Measurements from ENCODE around the gene KIF4A.

- TF ChIP-seq, protein P1, sequence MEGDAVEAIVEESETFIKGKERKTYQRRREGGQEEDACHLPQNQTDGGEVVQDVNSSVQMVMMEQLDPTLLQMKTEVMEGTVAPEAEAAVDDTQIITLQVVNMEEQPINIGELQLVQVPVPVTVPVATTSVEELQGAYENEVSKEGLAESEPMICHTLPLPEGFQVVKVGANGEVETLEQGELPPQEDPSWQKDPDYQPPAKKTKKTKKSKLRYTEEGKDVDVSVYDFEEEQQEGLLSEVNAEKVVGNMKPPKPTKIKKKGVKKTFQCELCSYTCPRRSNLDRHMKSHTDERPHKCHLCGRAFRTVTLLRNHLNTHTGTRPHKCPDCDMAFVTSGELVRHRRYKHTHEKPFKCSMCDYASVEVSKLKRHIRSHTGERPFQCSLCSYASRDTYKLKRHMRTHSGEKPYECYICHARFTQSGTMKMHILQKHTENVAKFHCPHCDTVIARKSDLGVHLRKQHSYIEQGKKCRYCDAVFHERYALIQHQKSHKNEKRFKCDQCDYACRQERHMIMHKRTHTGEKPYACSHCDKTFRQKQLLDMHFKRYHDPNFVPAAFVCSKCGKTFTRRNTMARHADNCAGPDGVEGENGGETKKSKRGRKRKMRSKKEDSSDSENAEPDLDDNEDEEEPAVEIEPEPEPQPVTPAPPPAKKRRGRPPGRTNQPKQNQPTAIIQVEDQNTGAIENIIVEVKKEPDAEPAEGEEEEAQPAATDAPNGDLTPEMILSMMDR (IDR thresholded peaks at IDR 0.05), result no peak
- no peak for TF ChIP-seq ZFX (IDR thresholded peaks at IDR 0.05; ENCODE audit: borderline replicate concordance)
Measured at GRCh38 chrX:70264784-70265183, 25.1 kb upstream of the KIF4A start.

All from 22Rv1 (cell line).